GM23338 (cell line): ENCODE measurements around the gene SC5D.

Source experiments
- CTCF ChIP-seq, 2 experiments: fragments of 200-600 bp in 1 of 2; sonication (generic) in 1 of 2; conservative IDR thresholded peaks; 2 replicates each; pipeline versions ENCODE4 v1.5.1 to v1.6.1; 2016 to 2017; ENCODE audit warnings: antibody characterized with exemption in 2 of 2, low read depth in 2 of 2, mild to moderate bottlenecking in 2 of 2, moderate library complexity in 1 of 2
- EZH2 ChIP-seq: fragments of 200-600 bp; sonication (generic); IDR thresholded peaks from one replicate; pipeline ENCODE4 v1.8.0; 2017; ENCODE audit warnings: antibody characterized with exemption, mild to moderate bottlenecking, low read depth; ENCODE audit not compliant: unreplicated experiment
- EZH2phosphoT487 ChIP-seq: fragments of 200-600 bp; sonication (generic); IDR thresholded peaks from one replicate; pipeline ENCODE4 v1.8.1; 2018; ENCODE audit warnings: antibody characterized with exemption; ENCODE audit not compliant: unreplicated experiment
- POLR2AphosphoS5 ChIP-seq: IDR thresholded peaks from 2 replicates; pipeline ENCODE4 v1.6.1; 2016; ENCODE audit warnings: antibody characterized with exemption, low read depth
- TF ChIP-seq, protein P1 (sequence below): IDR thresholded peaks from 2 replicates; pipeline ENCODE4 v1.6.1; 2016; ENCODE audit warnings: antibody characterized with exemption

DNA sequence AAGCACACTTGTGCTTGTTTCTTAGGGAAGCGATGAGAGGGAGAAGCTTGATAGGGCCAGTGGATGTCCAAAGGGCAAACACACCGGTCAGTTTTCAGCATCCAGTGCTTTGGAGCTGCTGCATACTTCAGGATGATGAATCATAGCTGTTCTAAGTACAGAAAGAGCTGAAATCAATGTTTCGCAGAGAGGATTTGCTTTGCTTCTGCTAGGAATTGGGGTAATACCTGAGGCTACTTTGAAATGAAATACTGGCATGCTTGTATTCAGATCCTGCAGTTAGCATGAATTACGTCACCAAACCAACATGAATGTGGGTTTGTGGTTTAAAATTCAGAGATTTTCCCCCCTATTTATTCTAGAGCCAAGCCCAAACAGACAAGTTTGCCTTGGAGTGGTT, 41.7 kb upstream of the SC5D start:
- TF ChIP-seq CTCF (conservative IDR thresholded peaks at IDR 0.05; ENCODE audit: low read depth in 2 of 2) (no peak), EZH2 (no peak), POLR2AphosphoS5 (no peak), EZH2phosphoT487 (no peak)
- TF ChIP-seq, protein P1, sequence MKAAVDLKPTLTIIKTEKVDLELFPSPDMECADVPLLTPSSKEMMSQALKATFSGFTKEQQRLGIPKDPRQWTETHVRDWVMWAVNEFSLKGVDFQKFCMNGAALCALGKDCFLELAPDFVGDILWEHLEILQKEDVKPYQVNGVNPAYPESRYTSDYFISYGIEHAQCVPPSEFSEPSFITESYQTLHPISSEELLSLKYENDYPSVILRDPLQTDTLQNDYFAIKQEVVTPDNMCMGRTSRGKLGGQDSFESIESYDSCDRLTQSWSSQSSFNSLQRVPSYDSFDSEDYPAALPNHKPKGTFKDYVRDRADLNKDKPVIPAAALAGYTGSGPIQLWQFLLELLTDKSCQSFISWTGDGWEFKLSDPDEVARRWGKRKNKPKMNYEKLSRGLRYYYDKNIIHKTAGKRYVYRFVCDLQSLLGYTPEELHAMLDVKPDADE: no peak
